BLaER1 (cell line): ENCODE data around the gene SLC2A10.
A peak's percentile ranks its signal among the peaks of the same experiment; 100 is the strongest.

ENCODE experiments used
- H3K27ac ChIP-seq: shearing (Covaris generic); formaldehyde crosslinking; 2 replicates; pipeline ENCODE4 v1.8.1; 2022
- H3K27me3 ChIP-seq: shearing (Covaris generic); formaldehyde crosslinking; 2 replicates; pipeline ENCODE4 v1.8.1; 2022
- H3K36me3 ChIP-seq: shearing (Covaris generic); formaldehyde crosslinking; 2 replicates; pipeline ENCODE4 v1.8.1; 2022
- H3K4me1 ChIP-seq: shearing (Covaris generic); formaldehyde crosslinking; 2 replicates; pipeline ENCODE4 v1.8.1; 2022
- H3K4me2 ChIP-seq: shearing (Covaris generic); formaldehyde crosslinking; 2 replicates; pipeline ENCODE4 v1.8.1; 2022
- H3K4me3 ChIP-seq: shearing (Covaris generic); formaldehyde crosslinking; 2 replicates; pipeline ENCODE4 v1.8.1; 2022
- H3K9ac ChIP-seq: shearing (Covaris generic); formaldehyde crosslinking; 2 replicates; pipeline ENCODE4 v1.8.1; 2022
- H3K9me3 ChIP-seq: shearing (Covaris generic); formaldehyde crosslinking; 2 replicates; pipeline ENCODE4 v1.8.1; 2022
- H4K20me1 ChIP-seq: shearing (Covaris generic); formaldehyde crosslinking; 2 replicates; pipeline ENCODE4 v1.8.1; 2022
- Cebpa-rat ChIP-seq: shearing (Covaris generic); IDR thresholded peaks from 2 replicates; pipeline ENCODE4 v1.8.1; 2022

Gene SLC2A10

DNA sequence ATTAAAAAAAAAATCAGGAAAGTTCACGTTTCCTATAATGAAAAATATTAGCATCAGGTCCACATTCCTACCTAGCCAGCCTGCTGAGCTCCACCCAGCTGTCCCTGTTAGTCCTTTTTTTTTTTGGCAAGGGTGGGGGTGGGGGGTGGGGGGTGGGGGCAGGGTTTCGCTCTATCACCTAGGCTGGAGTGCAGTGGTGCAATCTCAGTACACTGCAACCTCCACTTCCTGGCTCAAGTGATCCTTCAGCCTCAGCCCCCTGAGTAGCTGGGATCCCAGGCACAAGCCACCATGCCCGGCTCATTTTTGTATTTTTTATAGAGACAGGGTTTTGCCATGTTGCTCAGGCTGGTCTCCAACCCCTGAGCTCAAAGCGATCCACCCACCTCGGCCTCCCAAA, 7.5 kb upstream of the SLC2A10 start:
- no peak overlapping the region for H3K4me3 ChIP-seq
- H4K20me1 ChIP-seq: no peaks in the 10 kb centered on the region
- H3K4me2 ChIP-seq: no peak overlapping the region
- peaks cover 15% of the 10 kb centered on the region for H3K4me1 ChIP-seq
- no peaks in the 10 kb centered on the region for H3K36me3 ChIP-seq
- H3K9me3 ChIP-seq: peaks cover 33% of the 10 kb centered on the region
- H3K27ac ChIP-seq: no peak overlapping the region
- TF ChIP-seq Cebpa-rat: no peak
- H3K9ac ChIP-seq: no peak overlapping the region
- no peaks in the 10 kb centered on the region for H3K27me3 ChIP-seq

DNA sequence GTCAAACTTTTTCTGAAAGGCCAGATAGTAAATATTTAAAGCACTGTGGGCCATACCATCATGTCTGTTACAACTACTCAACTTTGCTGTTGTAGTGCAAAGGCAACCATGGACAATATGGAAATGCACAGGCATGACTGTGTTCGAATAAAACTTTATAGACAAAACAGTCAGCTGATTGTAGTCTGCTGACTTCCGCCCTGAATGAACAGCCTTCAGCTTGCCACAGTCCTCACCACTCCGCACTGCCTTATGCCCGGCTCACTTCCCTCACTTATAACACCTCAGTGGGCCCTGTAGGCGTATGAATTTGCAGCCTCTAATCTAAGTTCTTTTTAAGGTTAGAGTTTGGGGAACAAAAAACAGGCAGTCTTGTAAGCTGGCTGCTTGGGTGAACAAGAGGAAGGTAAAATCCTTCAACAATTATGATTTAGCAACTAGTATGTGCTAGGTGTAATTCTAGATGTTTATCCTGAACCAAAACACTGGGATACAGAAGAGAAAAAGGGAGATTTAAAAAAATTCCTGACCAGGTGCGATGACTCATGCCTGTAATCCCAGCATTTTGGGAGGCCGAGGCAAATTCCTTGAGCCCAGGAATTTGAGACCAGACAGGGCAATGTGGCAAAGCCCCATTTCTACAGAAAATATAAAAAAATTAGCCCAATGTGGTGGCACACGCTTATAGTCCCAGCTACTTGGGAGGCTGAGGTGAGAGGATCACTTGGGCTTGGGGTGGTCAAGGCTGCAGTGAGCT, 6.8 kb upstream of the SLC2A10 start:
- TF ChIP-seq Cebpa-rat: no peak
- H4K20me1 ChIP-seq: no peaks in the 10 kb centered on the region
- H3K4me1 ChIP-seq: peaks cover 9% of the 10 kb centered on the region
- no peaks in the 10 kb centered on the region for H3K27me3 ChIP-seq
- H3K9me3 ChIP-seq: peaks cover 39% of the 10 kb centered on the region
- H3K4me2 ChIP-seq: no peak overlapping the region
- no peak overlapping the region for H3K9ac ChIP-seq
- H3K36me3 ChIP-seq: no peaks in the 10 kb centered on the region
- no peak overlapping the region for H3K4me3 ChIP-seq
- H3K27ac ChIP-seq: no peak overlapping the region

DNA sequence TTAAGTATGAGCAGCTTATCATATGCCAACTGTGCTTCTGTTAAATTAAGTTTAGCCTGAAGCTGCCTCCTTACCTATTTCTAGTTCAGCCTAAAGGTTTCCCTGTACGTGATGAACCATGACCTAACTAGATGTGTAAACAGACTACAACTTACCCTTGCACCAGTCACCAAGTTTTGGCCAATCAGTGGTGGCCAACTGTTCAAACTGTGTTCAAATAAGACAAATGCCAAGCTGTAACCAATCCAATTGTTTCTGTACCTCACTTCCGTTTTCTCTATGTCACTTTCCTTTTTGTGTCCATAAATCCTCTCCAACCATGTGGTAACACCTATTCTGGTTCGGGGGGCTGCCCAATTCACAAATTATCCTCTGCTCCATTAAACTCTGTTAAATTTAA, 6.0 kb upstream of the SLC2A10 start:
- Histone ChIP-seq H3K9me3 (peaks cover 35% of the 10 kb centered on the region), H3K4me2 (no peak overlapping the region), H3K9ac (no peak overlapping the region), H3K4me3 (no peak overlapping the region), H3K36me3 (no peaks in the 10 kb centered on the region), H3K27ac (no peak overlapping the region), H3K4me1 (peaks cover under 1% of the 10 kb centered on the region; the same call in 1 of the 2 replicates), H4K20me1 (no peaks in the 10 kb centered on the region), H3K27me3 (peaks cover 5% of the 10 kb centered on the region; the same call in 1 of the 2 replicates)
- TF ChIP-seq Cebpa-rat: no peak

DNA sequence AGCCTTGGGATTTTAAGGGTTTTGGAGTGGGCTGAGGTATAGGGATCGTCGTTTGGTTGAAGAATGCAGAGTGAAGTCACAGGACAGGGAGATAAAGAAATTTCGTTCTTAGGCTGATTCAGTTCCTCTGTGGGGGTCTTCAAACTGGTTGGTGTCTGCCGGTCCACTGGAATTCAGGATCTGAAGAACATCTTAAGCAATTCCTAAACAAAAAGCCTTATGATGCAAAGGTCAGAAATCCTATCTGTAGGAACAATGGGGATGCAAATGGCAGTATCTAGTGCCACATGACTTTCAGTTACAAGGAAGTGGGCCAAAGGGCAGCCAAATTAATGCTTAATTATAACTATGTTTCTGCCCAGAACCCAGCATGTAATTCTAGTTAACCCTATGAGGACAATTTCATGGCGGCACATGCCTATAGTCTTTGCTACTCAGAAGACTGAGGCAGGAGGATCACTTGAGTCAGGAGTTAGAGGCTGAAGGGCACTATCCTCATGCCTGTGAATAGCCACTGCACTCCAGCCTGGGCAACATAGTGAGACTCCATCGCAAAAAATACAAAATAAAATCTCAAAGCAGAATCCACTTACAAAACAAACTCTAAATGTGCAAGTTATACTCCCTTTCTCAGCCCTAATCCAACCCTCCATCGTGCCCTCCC, 4.6 kb upstream of the SLC2A10 start:
- Histone ChIP-seq H3K9ac (no peak overlapping the region), H3K4me2 (no peak overlapping the region), H3K4me1 (peaks cover 8% of the 10 kb centered on the region; the same call in 1 of the 2 replicates), H3K9me3 (peaks cover 23% of the 10 kb centered on the region), H3K36me3 (no peaks in the 10 kb centered on the region), H3K27me3 (peaks cover 19% of the 10 kb centered on the region), H3K27ac (no peak overlapping the region), H3K4me3 (no peak overlapping the region), H4K20me1 (no peaks in the 10 kb centered on the region)
- no peak for TF ChIP-seq Cebpa-rat

DNA sequence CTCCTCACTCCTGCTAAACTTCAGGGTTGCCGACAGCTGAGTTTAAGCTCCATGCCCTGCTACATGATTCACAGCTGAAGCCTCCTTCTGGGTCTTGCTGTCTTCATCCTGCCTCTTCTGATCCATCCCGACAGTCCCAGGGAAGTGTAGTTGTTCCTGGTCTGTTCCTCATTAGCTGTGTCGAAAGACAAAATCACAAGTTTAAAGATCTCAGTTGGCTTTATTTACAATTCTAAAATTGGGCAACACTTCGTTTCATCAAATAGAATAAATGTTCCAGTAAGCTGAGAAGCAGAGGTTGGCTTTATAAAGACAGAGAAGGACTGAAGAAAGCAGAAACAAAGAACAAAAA, 4.1 kb upstream of the SLC2A10 start:
- H3K36me3 ChIP-seq: no peaks in the 10 kb centered on the region
- peaks cover 24% of the 10 kb centered on the region for H3K27me3 ChIP-seq
- H3K4me3 ChIP-seq: no peak overlapping the region
- peaks cover 13% of the 10 kb centered on the region for H3K4me1 ChIP-seq
- H3K27ac ChIP-seq: no peak overlapping the region
- H3K4me2 ChIP-seq: no peak overlapping the region
- no peak overlapping the region for H3K9ac ChIP-seq
- no peaks in the 10 kb centered on the region for H4K20me1 ChIP-seq
- TF ChIP-seq Cebpa-rat: no peak
- peaks cover 23% of the 10 kb centered on the region for H3K9me3 ChIP-seq

DNA sequence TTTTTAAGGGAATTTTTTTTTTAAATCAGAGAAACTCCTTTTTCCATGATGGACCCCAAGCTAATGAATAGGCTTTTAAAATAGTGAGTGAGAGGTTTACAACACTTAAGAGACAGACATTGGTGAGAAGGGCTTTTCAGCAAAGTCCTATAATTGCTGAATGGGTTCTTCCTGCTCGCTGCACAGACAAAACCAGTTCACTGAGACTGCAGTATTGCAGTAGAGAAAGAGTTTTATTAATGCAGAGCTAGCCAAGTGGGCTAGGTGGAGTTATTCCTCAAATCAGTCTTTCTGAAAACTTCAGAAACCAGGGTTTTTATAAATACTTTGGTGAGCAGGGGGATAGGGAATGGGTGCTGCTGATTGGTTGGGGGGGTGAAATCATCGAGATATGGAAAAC, 3.2 kb upstream of the SLC2A10 start:
- Histone ChIP-seq H3K4me2 (no peak overlapping the region), H3K27ac (no peak overlapping the region)

DNA sequence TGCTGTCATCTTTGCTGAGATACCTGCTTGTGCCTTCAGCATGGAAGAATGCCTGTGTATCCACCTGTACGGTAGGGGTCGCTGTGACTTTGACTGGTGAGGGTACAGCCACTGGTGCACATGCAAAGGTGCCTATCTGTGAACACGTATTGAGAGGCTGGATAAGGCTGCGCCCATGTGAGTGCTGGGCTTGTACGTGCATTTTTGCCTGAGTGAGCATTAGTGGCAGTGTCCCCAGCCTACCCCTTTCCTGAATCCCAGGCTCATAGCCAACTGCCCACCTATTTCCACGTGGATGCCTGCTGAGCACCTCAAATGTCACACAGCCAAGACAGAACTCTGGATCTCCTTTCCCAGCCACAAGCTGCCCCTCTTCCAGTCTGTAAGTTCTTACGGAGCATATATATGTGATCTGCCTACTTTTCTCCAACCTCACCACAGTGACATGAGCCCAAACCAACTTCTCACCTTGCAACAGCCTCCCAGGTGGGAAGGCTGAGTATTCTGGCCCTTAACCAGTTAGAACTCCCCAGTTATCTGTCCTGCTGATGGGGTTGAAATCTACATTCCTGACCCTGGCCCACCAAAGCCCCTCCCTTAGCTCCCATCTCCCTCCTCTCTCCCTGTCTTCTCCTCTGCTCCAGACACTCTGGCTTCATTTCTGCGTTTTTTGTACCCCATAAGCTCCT, 1.1 kb upstream of the SLC2A10 start:
- peaks cover 36% of the 10 kb centered on the region for H3K27me3 ChIP-seq
- no peak overlapping the region for H3K9ac ChIP-seq
- H4K20me1 ChIP-seq: no peaks in the 10 kb centered on the region
- H3K4me2 ChIP-seq: no peak overlapping the region
- no peaks in the 10 kb centered on the region for H3K36me3 ChIP-seq
- peaks cover 19% of the 10 kb centered on the region for H3K4me1 ChIP-seq
- TF ChIP-seq Cebpa-rat: no peak
- no peak overlapping the region for H3K27ac ChIP-seq
- H3K4me3 ChIP-seq: no peak overlapping the region
- H3K9me3 ChIP-seq: peaks cover 23% of the 10 kb centered on the region

More for the DNA sequence above, 3.2 kb upstream of the SLC2A10 start:
- no peak for TF ChIP-seq Cebpa-rat
- Histone ChIP-seq H3K36me3 (no peaks in the 10 kb centered on the region), H4K20me1 (no peaks in the 10 kb centered on the region), H3K27me3 (peaks cover 33% of the 10 kb centered on the region), H3K4me3 (no peak overlapping the region), H3K9ac (no peak overlapping the region), H3K4me1 (peaks cover 19% of the 10 kb centered on the region), H3K9me3 (peaks cover 23% of the 10 kb centered on the region)

DNA sequence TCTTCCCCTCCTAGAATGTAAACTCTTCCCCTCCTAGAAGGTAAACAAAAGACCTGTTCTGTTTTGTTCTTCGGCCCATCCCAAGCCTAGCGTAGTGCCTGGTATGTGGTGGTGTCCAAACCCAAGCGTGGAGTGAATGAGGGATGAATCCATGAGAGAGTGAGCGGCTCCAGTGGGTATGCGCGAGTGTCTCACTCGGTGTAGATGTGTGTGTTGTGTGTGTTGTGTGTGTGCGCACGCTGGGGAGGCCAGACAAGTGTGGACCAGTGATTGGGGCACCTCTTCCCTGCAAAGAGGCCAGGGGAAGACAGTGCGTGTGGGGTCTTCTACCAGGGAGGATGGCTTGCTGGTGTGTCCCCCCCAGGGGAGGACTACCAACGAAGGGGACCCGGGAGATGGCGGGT, 392 bp upstream of the SLC2A10 start:
- Histone ChIP-seq H3K9me3 (peaks cover 23% of the 10 kb centered on the region), H3K4me2 (peak overlapping the region; percentile 89), H3K4me1 (peaks cover 19% of the 10 kb centered on the region), H3K36me3 (no peaks in the 10 kb centered on the region), H4K20me1 (no peaks in the 10 kb centered on the region), H3K27me3 (peaks cover 36% of the 10 kb centered on the region), H3K9ac (peak overlapping the region; percentile 80; the same call in 1 of the 2 replicates), H3K4me3 (peak overlapping the region; percentile 72), H3K27ac (peak overlapping the region; percentile 74)
- TF ChIP-seq Cebpa-rat: no peak

DNA sequence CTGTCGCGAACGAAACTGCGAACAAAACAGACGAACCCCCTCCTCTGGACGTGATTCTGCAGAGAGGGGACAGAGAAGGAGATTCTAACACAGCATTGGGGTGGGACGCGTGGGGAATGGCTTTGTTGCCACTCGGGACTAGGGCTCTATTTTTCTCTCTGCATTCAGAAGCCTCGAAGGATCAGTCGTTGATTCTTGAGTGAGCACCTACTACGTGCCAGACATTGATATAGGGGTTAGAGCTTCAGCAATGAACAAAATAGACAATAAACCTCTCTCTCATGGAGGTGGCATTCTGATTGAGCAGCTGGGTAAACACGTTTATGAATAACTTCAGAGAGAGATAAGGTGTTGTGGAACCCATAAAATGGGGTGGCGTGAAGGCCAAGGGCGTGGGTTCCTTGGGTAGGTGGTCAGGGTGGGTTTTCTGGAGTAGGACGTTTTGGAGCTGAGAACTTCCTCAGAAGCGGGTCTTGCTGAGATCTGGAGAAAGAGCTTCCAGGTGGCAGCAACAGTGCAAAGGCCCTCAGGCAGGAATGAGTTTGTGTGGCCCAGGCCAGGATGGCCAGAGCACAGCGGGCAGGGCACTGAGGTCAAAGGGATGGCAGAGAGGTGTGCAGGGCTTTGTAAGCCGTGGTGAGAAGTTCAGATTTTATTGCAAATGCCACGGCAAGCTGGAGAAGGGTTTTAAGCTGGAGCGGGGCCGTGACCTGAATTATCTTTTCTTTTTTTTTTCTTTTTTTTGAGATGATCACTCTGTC, 884 bp downstream of the SLC2A10 start:
- Histone ChIP-seq H3K9me3 (peaks cover 23% of the 10 kb centered on the region), H3K9ac (peak overlapping the region; percentile 80), H3K27ac (peak overlapping the region; percentile 74), H3K36me3 (no peaks in the 10 kb centered on the region), H3K4me1 (peaks cover 19% of the 10 kb centered on the region), H3K4me3 (peak overlapping the region; percentile 72), H3K27me3 (peaks cover 36% of the 10 kb centered on the region), H4K20me1 (no peaks in the 10 kb centered on the region), H3K4me2 (peak overlapping the region; percentile 89)
- TF ChIP-seq Cebpa-rat: no peak
